BE2C (cell line): Measurements from ENCODE around the gene SIM1.

Experiments used
- DNase-seq: peaks from one replicate; pipeline ENCODE4 v3.0.0-alpha.2; 2020
- H3K27me3 ChIP-seq: fragments of 250-450 bp; sonication (Bioruptor Pico); 2 replicates; pipeline ENCODE4 v1.5.1; 2020; ENCODE audit warnings: mild to moderate bottlenecking
- H3K36me3 ChIP-seq: fragments of 250-450 bp; sonication (Bioruptor Pico); 2 replicates; pipeline ENCODE4 v1.5.1; 2020; ENCODE audit warnings: mild to moderate bottlenecking
- H3K4me1 ChIP-seq: fragments of 250-450 bp; sonication (Bioruptor Pico); 2 replicates; pipeline ENCODE4 v1.5.1; 2020
- H3K4me3 ChIP-seq: 2 replicates; pipeline ENCODE4 v1.5.1; 2011; ENCODE audit warnings: low read depth, low read length
- H3K9me3 ChIP-seq: fragments of 250-450 bp; sonication (Bioruptor Pico); 2 replicates; pipeline ENCODE4 v1.5.1; 2020
- TF ChIP-seq, protein P1 (sequence below): IDR thresholded peaks from 2 replicates; pipeline ENCODE4 v1.5.1; 2012; ENCODE audit warnings: mild to moderate bottlenecking, low read depth, low read length

The SIM1 gene

DNA sequence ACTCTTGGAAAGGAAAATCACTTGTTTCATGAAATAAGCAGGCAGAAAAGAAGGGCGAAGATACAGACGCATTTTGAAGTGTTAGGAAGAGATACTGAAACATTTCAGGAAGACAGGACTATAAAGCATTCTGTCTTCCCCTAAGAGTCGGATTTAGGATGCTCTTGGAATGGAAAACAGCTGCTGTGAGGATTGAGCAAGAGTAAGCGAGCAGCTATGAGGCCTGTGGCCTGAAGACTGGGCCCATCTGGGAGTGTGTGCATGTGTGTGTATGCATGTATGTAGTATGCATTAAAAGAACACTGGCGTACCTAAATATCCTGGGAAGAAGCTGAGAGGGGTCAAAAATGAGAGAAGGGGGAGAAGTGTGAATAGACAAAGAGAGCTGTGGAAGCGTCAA lies 83.6 kb downstream of the SIM1 start:
- H3K4me1 ChIP-seq: no peaks in the 10 kb centered on the region
- H3K9me3 ChIP-seq: no peaks in the 10 kb centered on the region
- H3K36me3 ChIP-seq: no peaks in the 10 kb centered on the region
- H3K4me3 ChIP-seq: no peak overlapping the region
- TF ChIP-seq, protein P1, sequence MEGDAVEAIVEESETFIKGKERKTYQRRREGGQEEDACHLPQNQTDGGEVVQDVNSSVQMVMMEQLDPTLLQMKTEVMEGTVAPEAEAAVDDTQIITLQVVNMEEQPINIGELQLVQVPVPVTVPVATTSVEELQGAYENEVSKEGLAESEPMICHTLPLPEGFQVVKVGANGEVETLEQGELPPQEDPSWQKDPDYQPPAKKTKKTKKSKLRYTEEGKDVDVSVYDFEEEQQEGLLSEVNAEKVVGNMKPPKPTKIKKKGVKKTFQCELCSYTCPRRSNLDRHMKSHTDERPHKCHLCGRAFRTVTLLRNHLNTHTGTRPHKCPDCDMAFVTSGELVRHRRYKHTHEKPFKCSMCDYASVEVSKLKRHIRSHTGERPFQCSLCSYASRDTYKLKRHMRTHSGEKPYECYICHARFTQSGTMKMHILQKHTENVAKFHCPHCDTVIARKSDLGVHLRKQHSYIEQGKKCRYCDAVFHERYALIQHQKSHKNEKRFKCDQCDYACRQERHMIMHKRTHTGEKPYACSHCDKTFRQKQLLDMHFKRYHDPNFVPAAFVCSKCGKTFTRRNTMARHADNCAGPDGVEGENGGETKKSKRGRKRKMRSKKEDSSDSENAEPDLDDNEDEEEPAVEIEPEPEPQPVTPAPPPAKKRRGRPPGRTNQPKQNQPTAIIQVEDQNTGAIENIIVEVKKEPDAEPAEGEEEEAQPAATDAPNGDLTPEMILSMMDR: no peak
- DNase-seq: no peak
- peaks cover 11% of the 10 kb centered on the region for H3K27me3 ChIP-seq

DNA sequence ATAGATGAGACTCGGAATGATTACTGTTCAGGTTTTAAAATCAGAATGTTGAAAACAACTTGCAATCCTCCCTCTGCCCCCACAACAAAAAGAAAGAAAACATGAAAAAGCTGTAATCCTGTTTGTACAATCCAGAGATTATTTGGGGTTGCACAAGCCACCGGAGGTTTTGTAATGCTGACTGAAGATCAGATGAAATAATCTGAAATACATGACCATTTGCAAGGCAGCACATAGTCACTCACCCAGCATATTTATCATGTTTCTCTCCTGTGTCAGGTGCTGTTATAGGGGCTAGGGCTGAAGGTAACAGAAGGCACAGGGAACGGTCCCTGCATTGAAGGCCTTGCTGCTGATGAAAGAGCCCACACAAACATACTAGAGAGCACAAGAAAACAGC lies 85.3 kb downstream of the SIM1 start:
- no peaks in the 10 kb centered on the region for H3K36me3 ChIP-seq
- H3K27me3 ChIP-seq: peaks cover 5% of the 10 kb centered on the region; the same call in 1 of the 2 replicates
- no peak for DNase-seq
- TF ChIP-seq, protein P1: no peak
- H3K4me1 ChIP-seq: no peaks in the 10 kb centered on the region
- no peak overlapping the region for H3K4me3 ChIP-seq
- no peaks in the 10 kb centered on the region for H3K9me3 ChIP-seq

DNA sequence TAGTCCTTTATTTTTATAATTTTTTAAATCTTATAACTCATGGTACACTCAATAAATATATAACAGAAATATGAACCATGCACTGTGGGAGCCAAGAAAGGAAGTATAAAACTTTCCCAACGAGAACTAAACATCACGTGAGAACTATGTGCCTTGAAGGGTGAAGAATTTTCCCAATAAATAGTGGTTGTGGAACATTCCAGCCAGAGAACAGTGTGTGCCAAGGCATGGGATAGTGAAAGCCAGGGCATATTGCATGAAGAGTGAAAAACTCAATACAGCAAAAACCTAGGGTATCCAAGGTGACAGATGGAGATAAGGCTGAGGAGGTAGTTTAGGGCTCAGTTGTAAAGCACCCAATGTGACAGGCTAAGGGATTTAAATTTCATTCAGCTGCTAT lies 86.1 kb downstream of the SIM1 start:
- no peak for DNase-seq
- peaks cover 5% of the 10 kb centered on the region; the same call in 1 of the 2 replicates for H3K27me3 ChIP-seq
- TF ChIP-seq, protein P1: no peak
- H3K36me3 ChIP-seq: no peaks in the 10 kb centered on the region
- no peaks in the 10 kb centered on the region for H3K4me1 ChIP-seq
- H3K4me3 ChIP-seq: no peak overlapping the region
- no peaks in the 10 kb centered on the region for H3K9me3 ChIP-seq

DNA sequence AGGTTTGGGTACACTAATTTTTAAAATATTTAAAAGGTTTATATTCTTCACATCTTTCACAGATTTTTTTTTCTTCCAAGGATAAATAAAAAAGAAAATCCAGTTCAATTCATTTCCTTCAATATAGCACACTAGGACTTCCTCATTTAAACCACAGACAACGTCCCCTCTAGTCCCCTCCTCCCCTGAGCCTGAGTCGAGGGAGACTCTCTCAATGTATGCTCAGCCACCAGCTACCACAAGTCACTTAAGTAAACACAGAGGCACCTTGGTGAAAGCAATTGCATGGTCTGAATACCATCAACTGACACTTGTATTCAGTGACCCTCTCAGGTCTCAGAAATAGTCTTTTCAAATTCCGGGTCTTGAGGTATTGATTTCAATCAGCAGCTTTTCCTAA lies 88.6 kb downstream of the SIM1 start:
- TF ChIP-seq, protein P1: no peak
- H3K27me3 ChIP-seq: peaks cover 2% of the 10 kb centered on the region; the same call in 1 of the 2 replicates
- no peaks in the 10 kb centered on the region for H3K9me3 ChIP-seq
- H3K36me3 ChIP-seq: no peaks in the 10 kb centered on the region
- no peak for DNase-seq
- H3K4me3 ChIP-seq: no peak overlapping the region
- no peaks in the 10 kb centered on the region for H3K4me1 ChIP-seq

DNA sequence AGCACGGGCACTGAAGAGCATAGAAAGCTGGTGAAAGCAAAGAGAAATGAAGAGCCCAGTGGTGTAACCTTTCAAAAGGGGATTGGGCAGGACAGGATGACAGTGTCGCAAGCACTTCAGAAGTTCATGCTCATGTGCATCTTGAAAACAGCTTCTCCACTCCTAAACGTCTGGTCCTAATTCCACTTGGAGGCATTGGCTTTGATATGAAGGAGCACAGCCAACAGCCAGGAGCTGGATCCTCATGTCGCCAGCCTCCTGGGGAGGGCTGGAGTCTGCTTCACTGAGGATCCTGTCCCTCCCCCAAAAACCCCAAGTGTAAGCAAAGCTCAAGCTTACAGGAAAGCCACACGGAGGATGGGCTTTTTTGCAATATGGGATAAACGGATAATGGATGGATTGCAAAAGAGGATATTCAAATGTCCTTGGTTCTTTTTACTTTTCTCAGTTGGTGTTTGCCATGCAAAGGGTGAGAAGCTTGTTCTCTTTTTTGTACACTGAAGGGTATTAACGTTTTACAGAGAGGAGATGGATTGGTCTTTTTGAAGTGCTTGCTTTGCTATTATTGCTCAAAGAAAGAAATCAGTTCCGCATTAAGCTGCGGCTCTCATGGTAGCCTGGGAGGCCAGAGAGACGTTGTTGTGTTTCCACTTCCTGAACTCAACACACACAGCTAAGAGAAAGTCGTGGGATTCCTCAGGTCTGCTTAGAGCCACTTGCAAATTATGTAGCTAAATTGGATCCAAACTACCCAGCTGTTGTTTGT lies 92.2 kb downstream of the SIM1 start:
- Histone ChIP-seq H3K27me3 (no peaks in the 10 kb centered on the region), H3K36me3 (no peaks in the 10 kb centered on the region), H3K9me3 (no peaks in the 10 kb centered on the region), H3K4me3 (no peak overlapping the region), H3K4me1 (no peaks in the 10 kb centered on the region)
- no peak for DNase-seq
- TF ChIP-seq, protein P1: no peak

DNA sequence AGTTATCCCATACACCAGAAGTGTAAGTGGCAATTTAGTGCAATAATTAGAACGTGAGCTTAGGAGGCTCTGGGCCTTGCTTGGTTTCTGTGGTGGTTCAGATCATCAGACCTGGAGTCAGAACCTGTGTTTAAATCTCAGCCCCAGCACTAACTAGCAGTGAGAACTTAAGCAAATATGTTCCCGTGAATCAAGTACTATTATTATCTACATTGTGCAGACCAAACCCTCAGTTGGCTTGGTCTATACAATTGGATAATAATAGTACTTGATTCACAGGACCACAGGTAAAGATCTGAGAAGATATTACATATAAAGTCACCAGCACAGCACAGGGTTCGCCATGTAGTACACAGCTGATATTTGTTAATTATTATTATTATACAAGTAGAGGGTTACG lies 93.1 kb downstream of the SIM1 start:
- no peaks in the 10 kb centered on the region for H3K9me3 ChIP-seq
- H3K36me3 ChIP-seq: no peaks in the 10 kb centered on the region
- DNase-seq: no peak
- H3K27me3 ChIP-seq: no peaks in the 10 kb centered on the region
- no peak overlapping the region for H3K4me3 ChIP-seq
- TF ChIP-seq, protein P1: no peak
- H3K4me1 ChIP-seq: no peaks in the 10 kb centered on the region
